ENCODE results near the gene IL1B. TPM values are rescaled to one million over a fixed set of nuclear protein-coding genes. Genes with fewer than 3 reads are reported as not detected.

Gene IL1B
- 2.5 TPM for total RNA-seq

DNA sequence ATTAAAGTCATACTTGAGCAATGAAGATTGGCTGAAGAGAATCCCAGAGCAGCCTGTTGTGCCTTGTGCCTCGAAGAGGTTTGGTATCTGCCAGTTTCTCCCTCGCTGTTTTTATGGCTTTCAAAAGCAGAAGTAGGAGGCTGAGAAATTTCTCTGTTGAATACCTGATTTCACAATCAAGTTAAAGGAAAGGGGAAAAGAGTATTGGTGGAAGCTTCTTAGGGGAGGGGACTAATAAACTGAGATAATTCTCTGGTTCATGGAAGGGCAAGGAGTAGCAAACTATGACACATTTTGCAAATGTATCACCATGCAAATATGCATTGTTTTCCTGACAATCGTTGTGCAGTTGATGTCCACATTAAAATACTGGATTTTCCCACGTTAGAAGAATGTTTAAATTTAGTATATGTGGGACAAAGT lies at the start of gene IL1B:
Gene IL1B (minus strand): TSS at position 85 of the 423 bp plus-strand sequence. CDS start 550 bp downstream, outside the sequence.
- no peaks in the 10 kb centered on the region for H3K36me3 ChIP-seq
- no peak for DNase-seq (ENCODE audit: extremely low spot score in 2 of 2)
- H3K27ac ChIP-seq, result no peak within 1 kb of the TSS
- H3K4me1 ChIP-seq, result no peaks in the 10 kb centered on the region
- TF ChIP-seq POLR2A (IDR thresholded peaks at IDR 0.05), result no peak
- TF ChIP-seq, protein P1, sequence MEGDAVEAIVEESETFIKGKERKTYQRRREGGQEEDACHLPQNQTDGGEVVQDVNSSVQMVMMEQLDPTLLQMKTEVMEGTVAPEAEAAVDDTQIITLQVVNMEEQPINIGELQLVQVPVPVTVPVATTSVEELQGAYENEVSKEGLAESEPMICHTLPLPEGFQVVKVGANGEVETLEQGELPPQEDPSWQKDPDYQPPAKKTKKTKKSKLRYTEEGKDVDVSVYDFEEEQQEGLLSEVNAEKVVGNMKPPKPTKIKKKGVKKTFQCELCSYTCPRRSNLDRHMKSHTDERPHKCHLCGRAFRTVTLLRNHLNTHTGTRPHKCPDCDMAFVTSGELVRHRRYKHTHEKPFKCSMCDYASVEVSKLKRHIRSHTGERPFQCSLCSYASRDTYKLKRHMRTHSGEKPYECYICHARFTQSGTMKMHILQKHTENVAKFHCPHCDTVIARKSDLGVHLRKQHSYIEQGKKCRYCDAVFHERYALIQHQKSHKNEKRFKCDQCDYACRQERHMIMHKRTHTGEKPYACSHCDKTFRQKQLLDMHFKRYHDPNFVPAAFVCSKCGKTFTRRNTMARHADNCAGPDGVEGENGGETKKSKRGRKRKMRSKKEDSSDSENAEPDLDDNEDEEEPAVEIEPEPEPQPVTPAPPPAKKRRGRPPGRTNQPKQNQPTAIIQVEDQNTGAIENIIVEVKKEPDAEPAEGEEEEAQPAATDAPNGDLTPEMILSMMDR (IDR thresholded peaks at IDR 0.05), result no peak
- no peak for TF ChIP-seq POLR2AphosphoS5 (IDR thresholded peaks at IDR 0.05; ENCODE audit: insufficient read depth in 1 of 2, low read depth in 1 of 2)
- H3K4me3 ChIP-seq, result no peak within 1 kb of the TSS
- H3K27me3 ChIP-seq, result no peaks in the 10 kb centered on the region
- intact Hi-C loops (cut with DNase I), result no loop called here
- no peaks in the 10 kb centered on the region for H3K9me3 ChIP-seq

DNA sequence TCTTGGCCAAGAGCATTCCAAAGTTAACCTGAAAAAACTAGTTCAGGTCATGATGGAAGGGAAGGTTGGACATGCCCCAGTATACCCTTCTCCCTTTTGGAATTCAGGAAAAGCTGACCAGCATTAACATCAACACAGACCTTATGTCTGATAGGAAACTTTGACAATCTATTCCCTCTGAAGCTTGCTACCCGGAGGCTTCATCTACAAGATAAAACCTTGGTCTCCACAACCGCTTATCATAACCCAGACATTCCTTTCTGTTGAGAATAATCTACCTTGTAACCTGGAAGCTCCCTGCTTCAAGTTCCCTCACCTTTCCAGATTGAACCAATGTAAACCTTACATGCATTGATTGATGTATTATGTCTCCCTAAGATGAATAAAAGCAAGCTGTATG lies 49.7 kb upstream of the IL1B start:
- H3K27me3 ChIP-seq, result no peaks in the 10 kb centered on the region
- DNase-seq (ENCODE audit: extremely low spot score in 2 of 2), result no peak
- H3K27ac ChIP-seq, result no peak overlapping the region
- H3K4me1 ChIP-seq, result no peaks in the 10 kb centered on the region
- no peaks in the 10 kb centered on the region for H3K9me3 ChIP-seq
- no peak for TF ChIP-seq POLR2AphosphoS5 (IDR thresholded peaks at IDR 0.05; ENCODE audit: insufficient read depth in 1 of 2, low read depth in 1 of 2)
- TF ChIP-seq POLR2A (IDR thresholded peaks at IDR 0.05), result no peak
- TF ChIP-seq, protein P1 (IDR thresholded peaks at IDR 0.05), result no peak
- H3K4me3 ChIP-seq, result no peak overlapping the region
- H3K36me3 ChIP-seq, result no peaks in the 10 kb centered on the region
- intact Hi-C loops (cut with DNase I), result no loop called here

DNA sequence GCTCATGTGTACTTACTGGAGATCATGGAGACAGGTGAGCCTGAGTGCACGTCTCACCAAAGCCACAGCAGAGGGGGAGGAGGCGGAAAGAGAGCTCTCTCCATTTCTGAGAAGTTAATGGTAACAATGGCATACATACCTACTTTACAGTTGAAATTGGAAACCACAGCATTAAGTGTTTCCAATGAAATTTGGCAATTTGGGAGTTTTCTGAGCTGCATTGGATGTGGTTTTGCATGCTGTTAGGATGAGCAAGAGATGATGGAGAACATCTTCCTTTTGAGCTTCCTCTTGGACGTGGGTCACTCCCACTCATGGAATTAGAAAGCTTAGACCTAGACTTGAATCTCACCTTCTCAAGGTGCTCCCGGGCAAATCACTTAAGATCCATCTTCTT lies 48.9 kb upstream of the IL1B start:
- no peak overlapping the region for H3K27ac ChIP-seq
- no peaks in the 10 kb centered on the region for H3K36me3 ChIP-seq
- no peaks in the 10 kb centered on the region for H3K27me3 ChIP-seq
- H3K4me3 ChIP-seq, result no peak overlapping the region
- no peaks in the 10 kb centered on the region for H3K9me3 ChIP-seq
- no peak for TF ChIP-seq POLR2A (IDR thresholded peaks at IDR 0.05)
- TF ChIP-seq, protein P1 (IDR thresholded peaks at IDR 0.05), result no peak
- TF ChIP-seq POLR2AphosphoS5 (IDR thresholded peaks at IDR 0.05; ENCODE audit: insufficient read depth in 1 of 2, low read depth in 1 of 2), result no peak
- no peak for DNase-seq (ENCODE audit: extremely low spot score in 2 of 2)
- H3K4me1 ChIP-seq, result no peaks in the 10 kb centered on the region
- intact Hi-C loops (cut with DNase I), result no loop called here

DNA sequence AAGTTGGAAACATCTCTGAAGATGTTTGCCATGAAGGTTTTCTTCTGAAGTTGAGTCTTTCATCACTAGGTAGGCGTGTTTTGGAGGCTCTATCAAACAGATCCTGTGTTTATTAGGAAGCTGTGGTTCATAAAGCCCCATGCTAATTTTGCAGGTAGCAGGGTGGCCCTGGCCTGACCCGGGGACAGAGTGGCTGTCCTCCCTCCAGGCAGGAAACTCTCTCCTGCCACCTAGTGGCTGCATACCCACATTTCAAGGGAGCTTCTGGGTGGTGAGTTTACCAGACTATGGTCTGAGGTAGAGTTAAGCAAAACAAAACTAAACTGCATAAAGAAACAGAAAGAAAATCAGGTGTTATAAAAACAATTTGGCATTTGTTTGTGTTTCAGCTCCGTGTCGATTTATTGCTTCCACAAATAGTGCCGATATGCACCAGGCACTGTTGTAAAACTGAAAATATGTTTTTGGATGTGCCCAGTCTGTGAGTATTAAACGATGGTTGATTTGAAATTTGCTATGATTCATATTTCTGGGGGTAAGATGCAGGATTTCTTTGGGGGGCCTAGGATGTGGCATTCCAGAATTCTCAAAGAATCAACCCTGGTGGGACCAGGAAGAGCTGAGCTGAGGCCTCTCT lies 48.4 kb upstream of the IL1B start:
- no peaks in the 10 kb centered on the region for H3K27me3 ChIP-seq
- no peak for DNase-seq (ENCODE audit: extremely low spot score in 2 of 2)
- intact Hi-C loops (cut with DNase I), result loop anchor here (5.0 kb wide), 1 partner anchor 138 kb away; no protein-coding TSS in a partner anchor
- TF ChIP-seq, protein P1 (IDR thresholded peaks at IDR 0.05), result peak in 2 of 3 experiments; percentile 36 to 49
- TF ChIP-seq POLR2AphosphoS5 (IDR thresholded peaks at IDR 0.05; ENCODE audit: insufficient read depth in 1 of 2, low read depth in 1 of 2), result no peak
- no peak overlapping the region for H3K27ac ChIP-seq
- H3K9me3 ChIP-seq, result no peaks in the 10 kb centered on the region
- no peaks in the 10 kb centered on the region for H3K36me3 ChIP-seq
- H3K4me1 ChIP-seq, result no peaks in the 10 kb centered on the region
- no peak overlapping the region for H3K4me3 ChIP-seq

GRCh38 chr2:112883669-112884068 lies 47.1 kb upstream of the IL1B start:
- H3K27me3 ChIP-seq, result no peaks in the 10 kb centered on the region
- no peak for DNase-seq (ENCODE audit: extremely low spot score in 2 of 2)
- H3K4me3 ChIP-seq, result no peak overlapping the region
- H3K4me1 ChIP-seq, result no peaks in the 10 kb centered on the region
- no peak overlapping the region for H3K27ac ChIP-seq
- intact Hi-C loops (cut with DNase I), result loop anchor here (5.0 kb wide), 1 partner anchor 136 kb away; no protein-coding TSS in a partner anchor
- TF ChIP-seq POLR2AphosphoS5 (IDR thresholded peaks at IDR 0.05; ENCODE audit: insufficient read depth in 1 of 2, low read depth in 1 of 2) (no peak), POLR2A (IDR thresholded peaks at IDR 0.05) (no peak)
- TF ChIP-seq, protein P1 (IDR thresholded peaks at IDR 0.05), result no peak
- H3K36me3 ChIP-seq, result no peaks in the 10 kb centered on the region
- no peaks in the 10 kb centered on the region for H3K9me3 ChIP-seq
